ENCODE data around the gene CRYGA.

DNA sequence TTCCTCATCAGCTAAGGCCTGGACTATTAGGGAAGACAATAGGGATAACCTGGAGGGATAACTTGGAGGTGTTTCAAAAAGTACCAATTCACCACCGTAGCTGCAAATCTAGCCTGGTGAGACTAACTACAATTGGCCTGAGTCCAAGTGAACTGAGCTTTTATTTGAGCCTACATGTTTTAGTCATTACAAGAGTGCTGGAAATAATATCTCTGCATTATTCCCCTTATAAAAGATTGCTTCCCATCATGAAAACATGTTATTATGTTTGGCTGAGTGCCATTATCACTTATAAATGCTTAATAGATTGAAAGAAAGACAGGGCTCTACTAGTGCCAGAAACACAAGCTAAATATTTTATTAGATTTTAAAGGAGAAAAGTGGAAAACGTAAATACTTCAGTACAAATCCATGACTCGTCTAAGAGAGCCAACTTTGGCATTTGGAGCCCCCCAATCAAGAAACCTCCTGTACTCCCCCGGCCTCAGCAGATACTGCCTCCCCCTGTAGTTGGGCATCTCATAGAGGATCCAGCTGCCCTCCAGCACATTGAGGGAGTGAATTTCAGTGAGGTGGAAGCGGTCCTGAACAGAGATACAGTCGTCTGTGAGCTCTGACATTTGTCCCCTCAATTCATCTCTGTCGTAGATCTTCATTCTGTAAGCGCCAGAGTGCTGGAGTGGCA lies 21.0 kb downstream of the CRYGA start:
- TF ChIP-seq, protein P1, sequence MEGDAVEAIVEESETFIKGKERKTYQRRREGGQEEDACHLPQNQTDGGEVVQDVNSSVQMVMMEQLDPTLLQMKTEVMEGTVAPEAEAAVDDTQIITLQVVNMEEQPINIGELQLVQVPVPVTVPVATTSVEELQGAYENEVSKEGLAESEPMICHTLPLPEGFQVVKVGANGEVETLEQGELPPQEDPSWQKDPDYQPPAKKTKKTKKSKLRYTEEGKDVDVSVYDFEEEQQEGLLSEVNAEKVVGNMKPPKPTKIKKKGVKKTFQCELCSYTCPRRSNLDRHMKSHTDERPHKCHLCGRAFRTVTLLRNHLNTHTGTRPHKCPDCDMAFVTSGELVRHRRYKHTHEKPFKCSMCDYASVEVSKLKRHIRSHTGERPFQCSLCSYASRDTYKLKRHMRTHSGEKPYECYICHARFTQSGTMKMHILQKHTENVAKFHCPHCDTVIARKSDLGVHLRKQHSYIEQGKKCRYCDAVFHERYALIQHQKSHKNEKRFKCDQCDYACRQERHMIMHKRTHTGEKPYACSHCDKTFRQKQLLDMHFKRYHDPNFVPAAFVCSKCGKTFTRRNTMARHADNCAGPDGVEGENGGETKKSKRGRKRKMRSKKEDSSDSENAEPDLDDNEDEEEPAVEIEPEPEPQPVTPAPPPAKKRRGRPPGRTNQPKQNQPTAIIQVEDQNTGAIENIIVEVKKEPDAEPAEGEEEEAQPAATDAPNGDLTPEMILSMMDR (conservative IDR thresholded peaks at IDR 0.05), result no peak
- TF ChIP-seq EZH2 (IDR thresholded peaks at IDR 0.05; ENCODE audit: low read depth), result no peak
